ENCODE data around the gene ZBTB20. TPM values are rescaled to one million over a fixed set of nuclear protein-coding genes. Genes with fewer than 3 reads are reported as not detected.

The ZBTB20 gene
- total RNA-seq, 1 donor from 2014 or later = 32.5 TPM

GRCh38 chr3:114892131-114892879, 254.8 kb downstream of the ZBTB20 start:
- no peak for TF ChIP-seq CTCF (IDR thresholded peaks at IDR 0.05; ENCODE audit: insufficient read depth, low read length, poor library complexity, severe bottlenecking)
- Histone ChIP-seq H3K4me3 (ENCODE audit: low read depth, low read length) (no peak overlapping the region), H3K27me3 (ENCODE audit: control insufficient read depth, insufficient read depth, low read length) (no peaks in the 10 kb centered on the region), H3K36me3 (ENCODE audit: control insufficient read depth, insufficient read depth, low read length) (no peaks in the 10 kb centered on the region)
- no peak for DNase-seq (ENCODE audit: low read depth)

- no peaks in the 10 kb centered on the region for H3K27me3 ChIP-seq (ENCODE audit: control insufficient read depth, insufficient read depth, low read length)
- H3K4me3 ChIP-seq (ENCODE audit: low read depth, low read length) = no peak overlapping the region
- TF ChIP-seq CTCF (IDR thresholded peaks at IDR 0.05; ENCODE audit: insufficient read depth, low read length, poor library complexity, severe bottlenecking) = no peak
- DNase-seq (ENCODE audit: low read depth) = no peak
- no peaks in the 10 kb centered on the region for H3K36me3 ChIP-seq (ENCODE audit: control insufficient read depth, insufficient read depth, low read length)
These were observed 259.3 kb downstream of the ZBTB20 start for GRCh38 chr3:114887806-114888205.

- no peak for DNase-seq (ENCODE audit: low read depth)
- H3K36me3 ChIP-seq (ENCODE audit: control insufficient read depth, insufficient read depth, low read length) = no peaks in the 10 kb centered on the region
- no peaks in the 10 kb centered on the region for H3K27me3 ChIP-seq (ENCODE audit: control insufficient read depth, insufficient read depth, low read length)
- H3K4me3 ChIP-seq (ENCODE audit: low read depth, low read length) = no peak overlapping the region
- no peak for TF ChIP-seq CTCF (IDR thresholded peaks at IDR 0.05; ENCODE audit: insufficient read depth, low read length, poor library complexity, severe bottlenecking)
These were observed 260.2 kb downstream of the ZBTB20 start for GRCh38 chr3:114886905-114887304.

- no peak for TF ChIP-seq CTCF (IDR thresholded peaks at IDR 0.05; ENCODE audit: insufficient read depth, low read length, poor library complexity, severe bottlenecking)
- DNase-seq (ENCODE audit: low read depth) = no peak
- H3K27me3 ChIP-seq (ENCODE audit: control insufficient read depth, insufficient read depth, low read length) = no peaks in the 10 kb centered on the region
- no peak overlapping the region for H3K4me3 ChIP-seq (ENCODE audit: low read depth, low read length)
- H3K36me3 ChIP-seq (ENCODE audit: control insufficient read depth, insufficient read depth, low read length) = no peaks in the 10 kb centered on the region
These were observed 262.7 kb downstream of the ZBTB20 start for GRCh38 chr3:114884213-114884923.

- DNase-seq (ENCODE audit: low read depth) = no peak
- H3K27me3 ChIP-seq (ENCODE audit: control insufficient read depth, insufficient read depth, low read length) = no peaks in the 10 kb centered on the region
- no peak for TF ChIP-seq CTCF (IDR thresholded peaks at IDR 0.05; ENCODE audit: insufficient read depth, low read length, poor library complexity, severe bottlenecking)
- H3K36me3 ChIP-seq (ENCODE audit: control insufficient read depth, insufficient read depth, low read length) = no peaks in the 10 kb centered on the region
- H3K4me3 ChIP-seq (ENCODE audit: low read depth, low read length) = no peak overlapping the region
These were observed 267.0 kb downstream of the ZBTB20 start for GRCh38 chr3:114880078-114880477.
